ENCODE measurements around the gene PLEKHG4.

Gene PLEKHG4

DNA sequence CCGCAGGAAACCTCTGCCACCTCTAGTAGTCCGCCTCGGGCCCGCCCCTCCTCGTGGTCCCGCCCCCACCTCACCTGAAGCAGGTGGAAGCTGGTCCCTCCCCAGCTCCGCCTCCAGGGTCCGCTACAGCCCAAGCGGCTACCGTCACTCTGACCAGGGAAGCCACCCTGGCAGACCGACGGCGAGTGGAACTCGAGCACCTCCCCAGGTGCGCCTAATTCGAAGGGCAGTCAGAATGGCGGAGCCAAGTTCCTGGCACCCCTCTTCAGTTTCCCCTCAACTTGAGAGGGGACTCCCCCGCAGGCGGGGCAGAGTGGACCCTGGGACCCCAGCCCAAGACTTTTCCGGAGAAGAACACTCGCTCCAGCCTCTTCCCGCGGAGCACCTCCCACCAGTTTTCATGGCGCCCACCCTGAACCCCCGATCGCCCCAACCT, 32.6 kb upstream of the PLEKHG4 start:
- no peak for TF ChIP-seq EZH2phosphoT487 (conservative IDR thresholded peaks at IDR 0.05; ENCODE audit: low read length)
- TF ChIP-seq CTCF (IDR thresholded peaks at IDR 0.05; ENCODE audit: insufficient read depth, low read length, poor library complexity, severe bottlenecking): no peak
- H3K4me3 ChIP-seq (ENCODE audit: insufficient read depth, low read length, poor library complexity, severe bottlenecking): peak overlapping the region; percentile 60

DNA sequence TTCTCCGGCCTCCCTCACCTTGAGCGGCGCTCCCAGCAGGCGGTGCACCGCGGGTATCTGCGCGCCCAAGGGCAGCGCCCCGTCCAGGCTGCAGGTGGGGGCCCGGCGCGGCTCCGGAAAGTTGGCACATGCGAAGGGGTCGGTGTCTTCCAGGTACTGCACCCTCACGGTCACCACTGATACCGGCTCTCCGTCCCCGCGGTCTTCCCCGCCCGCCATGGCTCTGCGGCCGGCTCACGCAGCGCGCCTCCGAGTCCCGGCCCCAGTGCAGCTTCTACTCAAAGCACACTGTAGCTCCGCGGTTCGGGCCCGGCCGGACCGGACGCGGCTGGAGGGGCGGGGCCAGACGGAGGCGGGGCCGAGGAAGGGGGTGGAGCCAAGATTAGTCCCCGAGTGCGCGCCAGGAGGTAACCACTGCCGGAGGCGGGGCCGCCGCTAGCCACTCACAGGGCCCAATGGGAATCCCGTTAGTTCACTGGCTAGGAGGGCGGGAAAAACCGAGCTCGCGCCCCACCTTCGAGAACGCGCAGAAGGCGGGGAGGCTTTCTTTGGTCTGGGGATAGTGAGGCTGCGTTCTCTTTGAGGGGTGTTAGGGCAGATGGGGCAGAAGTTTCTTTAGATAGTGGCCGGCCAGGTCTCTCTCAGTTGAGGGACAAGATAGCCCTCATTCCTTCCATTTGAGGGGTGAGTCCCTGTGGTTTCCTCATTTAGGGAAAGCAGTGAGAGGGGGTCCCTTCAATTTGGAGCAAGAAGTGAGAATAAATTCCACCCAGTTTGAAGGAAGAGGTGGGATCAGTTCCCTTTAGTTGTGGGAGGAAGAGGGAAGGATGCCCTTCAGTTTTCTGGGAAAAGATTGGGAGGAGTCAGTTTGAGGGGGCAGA, 31.9 kb upstream of the PLEKHG4 start, which contains the start of gene FHOD1:
Gene FHOD1 (minus strand): TSS at position 290 of the 881 bp plus-strand sequence. CDS start 71 bp downstream, at position 219.
- H3K36me3 ChIP-seq (ENCODE audit: low read length): no peaks in the 10 kb centered on the region
- H3K9ac ChIP-seq (ENCODE audit: low read length): peak within 1 kb of the TSS; percentile 62
- TF ChIP-seq EZH2phosphoT487 (conservative IDR thresholded peaks at IDR 0.05; ENCODE audit: low read length) (no peak), CTCF (IDR thresholded peaks at IDR 0.05; ENCODE audit: insufficient read depth, low read length, poor library complexity, severe bottlenecking) (no peak)
- H3K4me2 ChIP-seq (ENCODE audit: low read depth, low read length, poor library complexity, severe bottlenecking): peak within 1 kb of the TSS; percentile 77
- H3K9me2 ChIP-seq (replicated peaks; ENCODE audit: insufficient read depth, low read length): no peaks in the 10 kb centered on the region
- H3K27ac ChIP-seq (ENCODE audit: low read depth, low read length): no peak within 1 kb of the TSS
- H4K20me1 ChIP-seq (ENCODE audit: low read depth, low read length): no peaks in the 10 kb centered on the region
- no peaks in the 10 kb centered on the region for H3K27me3 ChIP-seq (ENCODE audit: low read length)
- no peaks in the 10 kb centered on the region for H3K9me3 ChIP-seq (ENCODE audit: insufficient read depth, low read length)
- H2AFZ ChIP-seq (ENCODE audit: low read depth, low read length, severe bottlenecking): peak within 1 kb of the TSS; percentile 79
- H3F3A ChIP-seq (ENCODE audit: insufficient read depth): no peaks in the 10 kb centered on the region
- H3K4me3 ChIP-seq (ENCODE audit: insufficient read depth, low read length, poor library complexity, severe bottlenecking): peak within 1 kb of the TSS; percentile 60
- H3K79me2 ChIP-seq (ENCODE audit: insufficient read depth, low read length): no peaks in the 10 kb centered on the region

More for the DNA sequence above, 32.6 kb upstream of the PLEKHG4 start:
- no peaks in the 10 kb centered on the region for H4K20me1 ChIP-seq (ENCODE audit: low read depth, low read length)
- H3K27ac ChIP-seq (ENCODE audit: low read depth, low read length): no peak overlapping the region
- no peaks in the 10 kb centered on the region for H3K36me3 ChIP-seq (ENCODE audit: low read length)
- no peaks in the 10 kb centered on the region for H3K27me3 ChIP-seq (ENCODE audit: low read length)
- no peaks in the 10 kb centered on the region for H3K9me3 ChIP-seq (ENCODE audit: insufficient read depth, low read length)
- no peaks in the 10 kb centered on the region for H3F3A ChIP-seq (ENCODE audit: insufficient read depth)
- H3K9me2 ChIP-seq (replicated peaks; ENCODE audit: insufficient read depth, low read length): no peaks in the 10 kb centered on the region
- peak overlapping the region; percentile 62 for H3K9ac ChIP-seq (ENCODE audit: low read length)
- H3K79me2 ChIP-seq (ENCODE audit: insufficient read depth, low read length): no peaks in the 10 kb centered on the region
- H2AFZ ChIP-seq (ENCODE audit: low read depth, low read length, severe bottlenecking): peak overlapping the region; percentile 79
- peak overlapping the region; percentile 77 for H3K4me2 ChIP-seq (ENCODE audit: low read depth, low read length, poor library complexity, severe bottlenecking)

DNA sequence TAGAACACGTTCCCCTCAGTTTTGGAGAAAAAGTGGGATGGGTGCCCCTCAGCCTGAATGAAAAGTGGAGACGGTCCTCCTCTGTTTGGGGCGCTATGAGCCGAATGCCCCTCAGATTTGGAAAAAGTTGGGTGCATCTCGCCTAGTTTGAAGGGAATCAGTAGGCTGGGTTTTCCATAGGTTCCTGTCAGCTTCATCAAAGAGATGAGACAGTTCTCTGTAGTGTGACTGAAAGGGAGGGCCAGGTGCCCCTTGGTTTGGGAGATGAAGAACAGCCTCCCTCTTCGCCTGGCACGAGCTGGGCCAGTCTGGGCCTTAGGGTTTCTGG, 31.3 kb upstream of the PLEKHG4 start:
- peak overlapping the region; percentile 65 for H2AFZ ChIP-seq (ENCODE audit: low read depth, low read length, severe bottlenecking)
- H3K27me3 ChIP-seq (ENCODE audit: low read length): no peaks in the 10 kb centered on the region
- no peaks in the 10 kb centered on the region for H3K9me2 ChIP-seq (replicated peaks; ENCODE audit: insufficient read depth, low read length)
- H3K9ac ChIP-seq (ENCODE audit: low read length): peak overlapping the region; percentile 62
- no peaks in the 10 kb centered on the region for H4K20me1 ChIP-seq (ENCODE audit: low read depth, low read length)
- no peaks in the 10 kb centered on the region for H3K79me2 ChIP-seq (ENCODE audit: insufficient read depth, low read length)
- no peaks in the 10 kb centered on the region for H3F3A ChIP-seq (ENCODE audit: insufficient read depth)
- no peaks in the 10 kb centered on the region for H3K9me3 ChIP-seq (ENCODE audit: insufficient read depth, low read length)
- peak overlapping the region; percentile 50 for H3K4me3 ChIP-seq (ENCODE audit: insufficient read depth, low read length, poor library complexity, severe bottlenecking)
- TF ChIP-seq CTCF (IDR thresholded peaks at IDR 0.05; ENCODE audit: insufficient read depth, low read length, poor library complexity, severe bottlenecking) (no peak), EZH2phosphoT487 (conservative IDR thresholded peaks at IDR 0.05; ENCODE audit: low read length) (no peak)
- H3K36me3 ChIP-seq (ENCODE audit: low read length): no peaks in the 10 kb centered on the region
- peak overlapping the region; percentile 77 for H3K4me2 ChIP-seq (ENCODE audit: low read depth, low read length, poor library complexity, severe bottlenecking)
- no peak overlapping the region for H3K27ac ChIP-seq (ENCODE audit: low read depth, low read length)
